HepG2 (cell line): Measurements from ENCODE around the gene SMO.

Experiments
- ARID2 ChIP-seq: sonication (generic); formaldehyde crosslinking; IDR thresholded peaks from 2 replicates; pipeline ENCODE4 v1.8.1; 2022; ENCODE audit warnings: mild to moderate bottlenecking, missing genetic modification reagents, borderline replicate concordance
- CTCF ChIP-seq: sonication (generic); formaldehyde crosslinking; IDR thresholded peaks from 2 replicates; pipeline ENCODE4 v1.5.0; 2020; ENCODE audit warnings: mild to moderate bottlenecking, missing genetic modification reagents, moderate library complexity
- ELF1 ChIP-seq: sonication (generic); formaldehyde crosslinking; IDR thresholded peaks from 2 replicates; pipeline ENCODE4 v1.4.0; 2020; ENCODE audit warnings: missing genetic modification reagents
- HMG20B ChIP-seq: conservative IDR thresholded peaks from 2 replicates; pipeline ENCODE4 v1.6.1; 2016; ENCODE audit warnings: missing genetic modification reagents, missing compliant biosample characterization
- MIER2 ChIP-seq: IDR thresholded peaks from 2 replicates; pipeline ENCODE4 v1.6.1; 2016; ENCODE audit warnings: missing biosample characterization, missing genetic modification reagents
- NFKB2 ChIP-seq: sonication (generic); formaldehyde crosslinking; IDR thresholded peaks from 2 replicates; pipeline ENCODE4 v1.4.0; 2020; ENCODE audit warnings: missing genetic modification reagents, borderline replicate concordance
- POGK ChIP-seq: sonication (generic); formaldehyde crosslinking; conservative IDR thresholded peaks from 2 replicates; pipeline ENCODE4 v1.8.0; 2022; ENCODE audit warnings: mild to moderate bottlenecking, moderate library complexity, missing genetic modification reagents
- RAD21 ChIP-seq: fragments of 450-650 bp; formaldehyde crosslinking; IDR thresholded peaks from 2 replicates; pipeline ENCODE4 v1.5.0; 2020; ENCODE audit warnings: mild to moderate bottlenecking
- SMARCE1 ChIP-seq: fragments of 450-650 bp; IDR thresholded peaks from 2 replicates; pipeline ENCODE4 v1.6.1; 2017; ENCODE audit warnings: borderline replicate concordance
- ZBTB14 ChIP-seq: sonication (generic); formaldehyde crosslinking; IDR thresholded peaks from 2 replicates; pipeline ENCODE4 v1.4.0; 2020; ENCODE audit warnings: missing genetic modification reagents
- ZHX1 ChIP-seq: sonication (generic); formaldehyde crosslinking; IDR thresholded peaks from 2 replicates; pipeline ENCODE4 v1.8.1; 2022; ENCODE audit warnings: low read depth, mild to moderate bottlenecking, missing genetic modification reagents

- TF ChIP-seq NFKB2 (no peak), ZHX1 (CRISPR knock-in tag) (no peak), POGK (CRISPR knock-in tag) (no peak), SMARCE1 (no peak), ARID2 (no peak), ELF1 (CRISPR knock-in tag) (no peak), ZBTB14 (no peak), MIER2 (no peak), HMG20B (no peak), RAD21 (CRISPR knock-in tag) (no peak), CTCF (no peak)
Measured at GRCh38 chr7:129189661-129190310, 1.4 kb downstream of the SMO start.
